OCI-LY3 (cell line): ENCODE results near the gene TAF11L11.

Source experiments
- CTCF ChIP-seq: fragments of 200-600, 300-600 bp; sonication (generic); IDR thresholded peaks from 2 replicates; pipeline ENCODE4 v1.5.1; 2014; ENCODE audit warnings: antibody characterized with exemption, low read length, low read depth
- EZH2phosphoT487 ChIP-seq: fragments of 200-600 bp; shearing (Covaris generic); IDR thresholded peaks from 2 replicates; pipeline ENCODE4 v1.6.1; 2018; ENCODE audit warnings: antibody characterized with exemption, mixed run types, low read depth

- TF ChIP-seq CTCF (no peak), EZH2phosphoT487 (no peak)
Measured at GRCh38 chr5:17604951-17605350, 968 bp downstream of the TAF11L11 start.
